GM11168 (cell line): Measurements from ENCODE around the gene COMMD6.

Experiments used
- in situ Hi-C: fragments of 300-500 bp; cut with MboI; formaldehyde crosslinking; loops from one replicate; pipeline ENCODE4 v1.12.0; 2022; ENCODE audit warnings: low sequenced_read_pairs; ENCODE audit not compliant: unreplicated experiment

The COMMD6 gene

GRCh38 chr13:75537401-75538365 is at the start of gene COMMD6:
TSS of gene COMMD6 (minus strand) at chr13:75537841. CDS start at chr13:75537805, 36 bp downstream.
- in situ Hi-C loops = no loop called here

- in situ Hi-C loops = no loop called here
Observed at GRCh38 chr13:75585153-75585552, 47.5 kb upstream of the COMMD6 start.

- in situ Hi-C loops = no loop called here
Observed at GRCh38 chr13:75583091-75583490, 45.5 kb upstream of the COMMD6 start.

- in situ Hi-C loops = no loop called here
Observed at GRCh38 chr13:75581874-75582640, 44.4 kb upstream of the COMMD6 start.

- in situ Hi-C loops = no loop called here
Observed at GRCh38 chr13:75579529-75579928, 41.9 kb upstream of the COMMD6 start.

- in situ Hi-C loops = no loop called here
Observed at GRCh38 chr13:75569576-75569975, 31.9 kb upstream of the COMMD6 start.

- in situ Hi-C loops = no loop called here
Observed at GRCh38 chr13:75566658-75567057, 29.0 kb upstream of the COMMD6 start.

GRCh38 chr13:75558145-75558840 is 20.7 kb upstream of the COMMD6 start:
- in situ Hi-C loops = no loop called here

- in situ Hi-C loops = no loop called here
Observed at GRCh38 chr13:75556961-75557360, 19.3 kb upstream of the COMMD6 start.

GRCh38 chr13:75555836-75556235 is 18.2 kb upstream of the COMMD6 start:
- in situ Hi-C loops = no loop called here

- in situ Hi-C loops = no loop called here
Observed at GRCh38 chr13:75554981-75555380, 17.3 kb upstream of the COMMD6 start.

- in situ Hi-C loops = no loop called here
Observed at GRCh38 chr13:75554464-75554863, 16.8 kb upstream of the COMMD6 start.

GRCh38 chr13:75550159-75550567 is 12.5 kb upstream of the COMMD6 start:
- in situ Hi-C loops = no loop called here

GRCh38 chr13:75549262-75550158 is 11.9 kb upstream of the COMMD6 start, which contains the start of gene UCHL3:
TSS of gene UCHL3 (plus strand) at chr13:75549791. CDS start at chr13:75549821, 30 bp downstream.
- in situ Hi-C loops = loop anchor here (10.0 kb wide), 1 partner anchor 175 kb away; no protein-coding TSS in a partner anchor

- in situ Hi-C loops = loop anchor here (10.0 kb wide), 1 partner anchor 173 kb away; no protein-coding TSS in a partner anchor
Observed at GRCh38 chr13:75547917-75548316, 10.3 kb upstream of the COMMD6 start.

- in situ Hi-C loops = loop anchor here (10.0 kb wide), 1 partner anchor 171 kb away; no protein-coding TSS in a partner anchor
Observed at GRCh38 chr13:75545386-75545785, 7.7 kb upstream of the COMMD6 start.

- in situ Hi-C loops = loop anchor here (10.0 kb wide), 1 partner anchor 170 kb away; no protein-coding TSS in a partner anchor
Observed at GRCh38 chr13:75544681-75545330, 7.2 kb upstream of the COMMD6 start.

GRCh38 chr13:75541961-75542360 is 4.3 kb upstream of the COMMD6 start:
- in situ Hi-C loops = loop anchor here (10.0 kb wide), 1 partner anchor 167 kb away; no protein-coding TSS in a partner anchor
